Thymus (tissue), 11 donors: ENCODE results near the gene UNC5A. TPM values are rescaled to one million over a fixed set of nuclear protein-coding genes. Genes with fewer than 3 reads are reported as not detected.

Source experiments
- DNase-seq, 9 donors: peaks; one replicate each; pipeline ENCODE4 v3.0.0-alpha.2; 2013; ENCODE audit warnings: low spot score in 9 of 9, low read depth in 6 of 9, missing footprints in 1 of 9
- H3K27ac ChIP-seq, 2 donors: one replicate each; pipeline ENCODE4 v1.5.1; 2013; ENCODE audit warnings: control low read depth in 1 of 2, low read depth in 1 of 2, low read length in 1 of 2, mild to moderate bottlenecking in 1 of 2, moderate library complexity in 1 of 2
- H3K27me3 ChIP-seq, 2 donors: one replicate each; pipeline ENCODE4 v1.5.1; 2013; ENCODE audit warnings: low read length in 1 of 2; ENCODE audit not compliant: control insufficient read depth in 2 of 2, insufficient read depth in 1 of 2
- H3K36me3 ChIP-seq, 2 donors: one replicate each; pipeline ENCODE4 v1.5.1; 2013; ENCODE audit warnings: low read length in 1 of 2, mild to moderate bottlenecking in 1 of 2, moderate library complexity in 1 of 2; ENCODE audit not compliant: control insufficient read depth in 2 of 2, insufficient read depth in 2 of 2
- H3K4me1 ChIP-seq, 2 donors: one replicate each; pipeline ENCODE4 v1.5.1; 2013; ENCODE audit warnings: low read length in 2 of 2; ENCODE audit not compliant: control insufficient read depth in 2 of 2, insufficient read depth in 2 of 2
- H3K4me3 ChIP-seq, 2 donors: one replicate each; pipeline ENCODE4 v1.5.1; 2013; ENCODE audit warnings: low read length in 2 of 2, control low read depth in 1 of 2, mild to moderate bottlenecking in 1 of 2
- H3K9me3 ChIP-seq, 2 donors: one replicate each; pipeline ENCODE4 v1.5.1; 2013; ENCODE audit warnings: low read length in 1 of 2, mild to moderate bottlenecking in 1 of 2; ENCODE audit not compliant: control insufficient read depth in 2 of 2, insufficient read depth in 1 of 2
- WGBS: extraction: QIAGEN DNeasy Blood & Tissue Kit; methylation state at CpG from one replicate; pipeline ENCODE4 v1.1.7; 2013; 5-methylcytosine and 5-hydroxymethylcytosine counted together
- polyA plus RNA-seq: library from polyadenylated mRNA; stranded (reverse); fragments of 200-250 nt; gene quantifications from one replicate; pipeline ENCODE4 v1.2.3, GENCODE V29; 2013
- total RNA-seq: library from RNA; stranded (reverse); fragments of 120-200 nt; gene quantifications from one replicate; pipeline ENCODE4 v1.2.4, GENCODE V29; 2013
- donor health status: healthy.

The UNC5A gene
- total and polyA plus RNA-seq, 2 donors, result 0.28 to 0.30 TPM

- Histone ChIP-seq H3K27ac (no peak overlapping the region), H3K36me3 (no peaks in the 10 kb centered on the region), H3K27me3 (peaks cover 10 to 52% of the 10 kb centered on the region in 2 donors), H3K4me1 (no peaks in the 10 kb centered on the region), H3K9me3 (peaks cover 0 to 3% of the 10 kb centered on the region in 2 donors), H3K4me3 (no peak overlapping the region)
- no peak for DNase-seq
- 93% methylated on average over 11 of the region's 11 CpGs for WGBS
These were observed 50.9 kb downstream of the UNC5A start for GRCh38 chr5:176861276-176861675.

DNA sequence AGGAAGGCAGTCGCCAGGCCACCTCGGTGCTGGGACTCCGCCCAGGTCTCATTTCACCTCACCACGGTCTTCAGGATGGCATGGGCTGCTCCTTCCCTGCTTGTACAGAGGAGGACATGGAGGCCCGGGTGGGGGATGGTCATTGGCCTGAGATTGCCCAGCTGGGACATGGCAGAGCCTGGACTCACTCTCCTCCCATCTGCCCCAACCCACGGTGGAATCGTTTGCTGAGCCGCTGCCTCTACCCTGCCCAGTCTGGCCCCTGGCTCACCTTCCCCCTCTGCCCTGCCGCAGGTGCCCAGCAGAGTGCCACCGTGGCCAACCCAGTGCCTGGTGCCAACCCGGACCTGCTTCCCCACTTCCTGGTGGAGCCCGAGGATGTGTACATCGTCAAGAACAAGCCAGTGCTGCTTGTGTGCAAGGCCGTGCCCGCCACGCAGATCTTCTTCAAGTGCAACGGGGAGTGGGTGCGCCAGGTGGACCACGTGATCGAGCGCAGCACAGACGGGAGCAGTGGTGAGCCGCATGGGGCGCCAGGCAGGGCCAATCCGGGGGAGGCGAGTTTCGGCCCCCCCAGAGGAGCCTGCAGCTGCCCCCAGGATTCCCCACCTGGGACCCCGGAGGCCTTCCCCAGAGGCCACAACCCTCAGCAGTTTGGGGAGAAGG is 52.1 kb downstream of the UNC5A start:
- peaks cover 0 to 4% of the 10 kb centered on the region in 2 donors for H3K9me3 ChIP-seq
- 74% methylated on average over 28 of the region's 28 CpGs for WGBS
- no peak overlapping the region for H3K27ac ChIP-seq
- H3K4me3 ChIP-seq, result no peak overlapping the region
- peaks cover 21 to 62% of the 10 kb centered on the region in 2 donors for H3K27me3 ChIP-seq
- DNase-seq, result no peak
- no peaks in the 10 kb centered on the region for H3K36me3 ChIP-seq
- H3K4me1 ChIP-seq, result no peaks in the 10 kb centered on the region

GRCh38 chr5:176863041-176863764 is 52.8 kb downstream of the UNC5A start:
- peaks cover 23 to 69% of the 10 kb centered on the region in 2 donors for H3K27me3 ChIP-seq
- H3K9me3 ChIP-seq, result peaks cover 0 to 4% of the 10 kb centered on the region in 2 donors
- no peak overlapping the region for H3K4me3 ChIP-seq
- H3K27ac ChIP-seq, result no peak overlapping the region
- no peaks in the 10 kb centered on the region for H3K4me1 ChIP-seq
- WGBS, result 22% methylated on average over 15 of the region's 15 CpGs
- DNase-seq, result no peak
- no peaks in the 10 kb centered on the region for H3K36me3 ChIP-seq

DNA sequence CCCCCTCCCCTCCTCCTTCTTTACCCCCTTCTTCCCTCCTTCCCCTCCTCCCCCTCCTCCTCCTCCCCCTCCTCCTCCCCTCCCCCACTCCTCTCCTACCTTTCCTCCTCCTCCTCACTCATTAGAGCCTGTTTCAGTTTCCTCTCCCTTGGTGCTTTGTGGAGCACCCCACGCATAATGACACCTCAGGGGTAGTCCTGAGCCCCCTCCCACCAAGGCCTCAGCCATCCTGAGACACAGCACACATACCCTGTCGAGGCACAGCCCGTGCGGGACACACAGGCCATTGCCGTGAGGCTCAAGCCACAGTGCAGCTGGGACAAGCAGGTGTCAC is 53.4 kb downstream of the UNC5A start:
- 52% methylated on average over 5 of the region's 5 CpGs for whole genome bisulfite sequencing
- Histone ChIP-seq H3K9me3 (peaks cover 0 to 4% of the 10 kb centered on the region in 2 donors), H3K4me1 (no peaks in the 10 kb centered on the region), H3K27me3 (peaks cover 23 to 74% of the 10 kb centered on the region in 2 donors), H3K36me3 (no peaks in the 10 kb centered on the region), H3K4me3 (no peak overlapping the region), H3K27ac (no peak overlapping the region)
- no peak for DNase-seq

- no peak for DNase-seq
- Histone ChIP-seq H3K9me3 (peaks cover 0 to 4% of the 10 kb centered on the region in 2 donors), H3K4me3 (no peak overlapping the region), H3K27ac (no peak overlapping the region), H3K4me1 (no peaks in the 10 kb centered on the region), H3K27me3 (peaks cover 23 to 74% of the 10 kb centered on the region in 2 donors), H3K36me3 (no peaks in the 10 kb centered on the region)
- 86% methylated on average over 8 of the region's 8 CpGs for WGBS
These were observed 54.4 kb downstream of the UNC5A start for GRCh38 chr5:176864755-176865154.

DNA sequence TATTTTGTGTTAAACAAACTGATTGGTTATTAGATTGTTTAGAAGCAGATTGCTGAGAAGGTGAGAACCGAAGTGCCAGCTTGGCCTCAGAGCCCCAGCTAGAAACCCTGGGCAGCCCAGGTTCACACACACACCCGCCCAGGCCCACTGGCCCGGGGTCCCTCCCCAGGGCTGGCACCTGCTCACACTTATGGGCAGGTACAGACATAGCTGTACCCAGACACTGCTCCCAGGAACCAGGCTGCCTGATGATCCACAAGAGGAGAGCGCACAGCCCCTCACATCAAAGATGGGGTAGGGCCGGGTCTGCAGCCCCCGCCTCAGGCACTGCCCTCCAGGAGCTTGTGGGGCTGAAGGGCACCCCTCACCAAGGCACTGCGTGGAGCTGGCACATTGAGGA is 55.6 kb downstream of the UNC5A start:
- Histone ChIP-seq H3K27ac (no peak overlapping the region), H3K36me3 (no peaks in the 10 kb centered on the region), H3K4me1 (no peaks in the 10 kb centered on the region), H3K27me3 (peaks cover 23 to 71% of the 10 kb centered on the region in 2 donors), H3K9me3 (peaks cover 0 to 4% of the 10 kb centered on the region in 2 donors), H3K4me3 (no peak overlapping the region)
- 86% methylated on average over 7 of the region's 7 CpGs for WGBS
- no peak for DNase-seq

- no peak overlapping the region for H3K27ac ChIP-seq
- whole genome bisulfite sequencing, result 23% methylated on average over 16 of the region's 16 CpGs
- DNase-seq, result no peak
These were observed 56.5 kb downstream of the UNC5A start for GRCh38 chr5:176866707-176867310.

GRCh38 chr5:176868126-176868525 is 57.8 kb downstream of the UNC5A start:
- H3K27me3 ChIP-seq, result peaks cover 20 to 54% of the 10 kb centered on the region in 2 donors
- 91% methylated on average over 14 of the region's 14 CpGs for WGBS

More at GRCh38 chr5:176866707-176867310, 56.5 kb downstream of the UNC5A start:
- H3K27me3 ChIP-seq, result peaks cover 23 to 67% of the 10 kb centered on the region in 2 donors
- H3K4me1 ChIP-seq, result no peaks in the 10 kb centered on the region
- H3K36me3 ChIP-seq, result no peaks in the 10 kb centered on the region
- H3K9me3 ChIP-seq, result peaks cover 0 to 4% of the 10 kb centered on the region in 2 donors
- no peak overlapping the region for H3K4me3 ChIP-seq

GRCh38 chr5:176868731-176869130 is 58.4 kb downstream of the UNC5A start:
- peaks cover 0 to 4% of the 10 kb centered on the region in 2 donors for H3K9me3 ChIP-seq
- H3K27me3 ChIP-seq, result peaks cover 20 to 53% of the 10 kb centered on the region in 2 donors
- WGBS, result 96% methylated on average over 20 of the region's 20 CpGs
- no peak for DNase-seq
- no peak overlapping the region for H3K4me3 ChIP-seq
- no peaks in the 10 kb centered on the region for H3K4me1 ChIP-seq
- no peaks in the 10 kb centered on the region for H3K36me3 ChIP-seq
- no peak overlapping the region for H3K27ac ChIP-seq

More at GRCh38 chr5:176868126-176868525, 57.8 kb downstream of the UNC5A start:
- Histone ChIP-seq H3K4me3 (no peak overlapping the region), H3K4me1 (no peaks in the 10 kb centered on the region), H3K36me3 (no peaks in the 10 kb centered on the region), H3K9me3 (peaks cover 0 to 4% of the 10 kb centered on the region in 2 donors), H3K27ac (no peak overlapping the region)
- DNase-seq, result no peak
